ENCODE data around the gene TSHZ1.

The TSHZ1 gene

GRCh38 chr18:75304678-75305557, 94.3 kb downstream of the TSHZ1 start:
- no peaks in the 10 kb centered on the region for H3K79me2 ChIP-seq (ENCODE audit: insufficient read depth, low read length)
- H3K9me3 ChIP-seq (ENCODE audit: insufficient read depth, low read depth, low read length) = no peaks in the 10 kb centered on the region
- H2AFZ ChIP-seq (ENCODE audit: low read length) = no peak overlapping the region
- H3K9me2 ChIP-seq (replicated peaks; ENCODE audit: low read depth, low read length) = no peaks in the 10 kb centered on the region
- no peak overlapping the region for H3K4me2 ChIP-seq (ENCODE audit: low read depth, low read length, poor library complexity, severe bottlenecking)
- H4K20me1 ChIP-seq (ENCODE audit: insufficient read depth, low read length, poor library complexity, severe bottlenecking) = no peaks in the 10 kb centered on the region
- no peaks in the 10 kb centered on the region for H3K4me1 ChIP-seq (ENCODE audit: insufficient read depth, low read length, poor library complexity, severe bottlenecking)
- no peak overlapping the region for H3K9ac ChIP-seq (ENCODE audit: low read depth, low read length, poor library complexity, severe bottlenecking)
- no peaks in the 10 kb centered on the region for H3K27me3 ChIP-seq (ENCODE audit: insufficient read depth, low read length, poor library complexity, severe bottlenecking)
- no peaks in the 10 kb centered on the region for H3K36me3 ChIP-seq (ENCODE audit: insufficient read depth, low read length)
- no peaks in the 10 kb centered on the region for H3F3A ChIP-seq (ENCODE audit: low read depth)
- H3K4me3 ChIP-seq (ENCODE audit: low read length, poor library complexity, severe bottlenecking) = no peak overlapping the region
- TF ChIP-seq CTCF (conservative IDR thresholded peaks at IDR 0.05; ENCODE audit: low read length) (no peak), EZH2phosphoT487 (IDR thresholded peaks at IDR 0.05; ENCODE audit: borderline replicate concordance) (no peak)

DNA sequence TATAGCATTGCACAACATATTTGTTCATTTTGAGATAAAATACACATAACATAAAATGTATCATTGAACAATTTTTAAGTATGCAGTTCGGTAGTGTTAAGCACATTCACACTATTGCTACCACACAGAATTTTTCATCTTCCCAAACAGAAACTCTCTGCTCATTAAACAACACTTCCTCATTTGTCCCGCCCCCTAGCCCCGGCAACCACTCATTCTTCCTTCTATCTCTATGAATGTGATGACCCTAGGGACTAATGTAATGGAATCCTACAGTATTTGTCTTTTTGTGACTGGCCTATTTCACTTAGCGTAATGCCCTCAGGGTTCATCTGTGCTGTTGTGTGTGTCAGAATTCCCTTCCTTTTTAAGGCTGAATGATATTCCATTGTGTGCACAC, 95.4 kb downstream of the TSHZ1 start:
- Histone ChIP-seq H3K9me3 (ENCODE audit: insufficient read depth, low read depth, low read length) (no peaks in the 10 kb centered on the region), H3F3A (ENCODE audit: low read depth) (no peaks in the 10 kb centered on the region), H3K9ac (ENCODE audit: low read depth, low read length, poor library complexity, severe bottlenecking) (no peak overlapping the region), H3K4me2 (ENCODE audit: low read depth, low read length, poor library complexity, severe bottlenecking) (no peak overlapping the region), H3K36me3 (ENCODE audit: insufficient read depth, low read length) (no peaks in the 10 kb centered on the region), H2AFZ (ENCODE audit: low read length) (no peak overlapping the region), H3K79me2 (ENCODE audit: insufficient read depth, low read length) (no peaks in the 10 kb centered on the region), H3K4me1 (ENCODE audit: insufficient read depth, low read length, poor library complexity, severe bottlenecking) (no peaks in the 10 kb centered on the region), H3K9me2 (replicated peaks; ENCODE audit: low read depth, low read length) (no peaks in the 10 kb centered on the region), H4K20me1 (ENCODE audit: insufficient read depth, low read length, poor library complexity, severe bottlenecking) (no peaks in the 10 kb centered on the region), H3K4me3 (ENCODE audit: low read length, poor library complexity, severe bottlenecking) (no peak overlapping the region), H3K27me3 (ENCODE audit: insufficient read depth, low read length, poor library complexity, severe bottlenecking) (no peaks in the 10 kb centered on the region)
- TF ChIP-seq CTCF (conservative IDR thresholded peaks at IDR 0.05; ENCODE audit: low read length) (no peak), EZH2phosphoT487 (IDR thresholded peaks at IDR 0.05; ENCODE audit: borderline replicate concordance) (no peak)

DNA sequence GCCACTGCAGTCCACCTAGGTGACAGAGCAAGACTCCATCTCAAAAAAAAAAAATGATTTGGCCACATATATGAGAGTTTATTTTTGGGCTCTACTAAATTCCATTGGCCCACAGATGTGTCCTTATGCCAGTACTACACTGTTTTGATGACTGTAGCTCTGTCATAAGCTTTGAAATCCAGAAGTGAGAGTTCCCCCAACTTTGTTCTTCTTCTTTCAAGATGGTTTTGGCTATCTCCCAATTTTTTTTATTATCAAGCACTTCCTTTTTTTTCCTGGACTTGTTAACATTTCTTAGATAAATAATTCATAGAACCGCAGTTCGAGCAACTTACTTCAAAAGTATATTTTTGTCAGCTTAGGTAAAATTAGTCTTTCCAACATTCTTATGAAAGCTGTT, 96.9 kb downstream of the TSHZ1 start:
- no peaks in the 10 kb centered on the region for H3K9me3 ChIP-seq (ENCODE audit: insufficient read depth, low read depth, low read length)
- TF ChIP-seq EZH2phosphoT487 (IDR thresholded peaks at IDR 0.05; ENCODE audit: borderline replicate concordance) (no peak), CTCF (conservative IDR thresholded peaks at IDR 0.05; ENCODE audit: low read length) (no peak)

More for the DNA sequence above, 96.9 kb downstream of the TSHZ1 start:
- no peaks in the 10 kb centered on the region for H3K27me3 ChIP-seq (ENCODE audit: insufficient read depth, low read length, poor library complexity, severe bottlenecking)
- H3K79me2 ChIP-seq (ENCODE audit: insufficient read depth, low read length) = no peaks in the 10 kb centered on the region
- no peak overlapping the region for H3K9ac ChIP-seq (ENCODE audit: low read depth, low read length, poor library complexity, severe bottlenecking)
- H3K4me2 ChIP-seq (ENCODE audit: low read depth, low read length, poor library complexity, severe bottlenecking) = no peak overlapping the region
- no peaks in the 10 kb centered on the region for H3K4me1 ChIP-seq (ENCODE audit: insufficient read depth, low read length, poor library complexity, severe bottlenecking)
- H3K4me3 ChIP-seq (ENCODE audit: low read length, poor library complexity, severe bottlenecking) = no peak overlapping the region
- H2AFZ ChIP-seq (ENCODE audit: low read length) = no peak overlapping the region
- no peaks in the 10 kb centered on the region for H3K36me3 ChIP-seq (ENCODE audit: insufficient read depth, low read length)
- H4K20me1 ChIP-seq (ENCODE audit: insufficient read depth, low read length, poor library complexity, severe bottlenecking) = no peaks in the 10 kb centered on the region
- no peaks in the 10 kb centered on the region for H3K9me2 ChIP-seq (replicated peaks; ENCODE audit: low read depth, low read length)
- H3F3A ChIP-seq (ENCODE audit: low read depth) = no peaks in the 10 kb centered on the region
